Neural crest cell (in vitro differentiated cells): ENCODE measurements around the gene SVIL. TPM values are rescaled to one million over a fixed set of nuclear protein-coding genes. Genes with fewer than 3 reads are reported as not detected.

Source experiments
- DNase-seq: peaks from one replicate; pipeline ENCODE4 v3.0.0; 2021; ENCODE audit warnings: low read depth, mixed read lengths, low spot score
- H3K27ac Mint-ChIP-seq: one replicate; pipeline ENCODE4 v1.8.0; 2021; ENCODE audit warnings: mild to moderate bottlenecking, mixed read lengths; ENCODE audit not compliant: unreplicated experiment
- H3K27me3 Mint-ChIP-seq: 2 replicates; pipeline ENCODE4 v1.8.0; 2021; ENCODE audit warnings: low read depth, mild to moderate bottlenecking, mixed read lengths
- H3K36me3 Mint-ChIP-seq: 2 replicates; pipeline ENCODE4 v1.8.0; 2021; ENCODE audit warnings: low read depth, mild to moderate bottlenecking, mixed read lengths
- H3K4me1 Mint-ChIP-seq: 2 replicates; pipeline ENCODE4 v1.8.0; 2021; ENCODE audit warnings: mixed read lengths
- H3K4me3 Mint-ChIP-seq: one replicate; pipeline ENCODE4 v1.8.0; 2021; ENCODE audit warnings: mild to moderate bottlenecking, mixed read lengths
- H3K9me3 Mint-ChIP-seq: 2 replicates; pipeline ENCODE4 v1.8.0; 2021; ENCODE audit warnings: mixed read lengths
- total RNA-seq: library from RNA; stranded (reverse); gene quantifications from 2 replicates; pipeline ENCODE4 v1.2.1, GENCODE V29; 2021
- TF ChIP-seq, protein P1 (sequence below): fragments of 200-600 bp; sonication (generic); conservative IDR thresholded peaks from 2 replicates; pipeline ENCODE4 v1.5.0; 2021; ENCODE audit warnings: antibody characterized with exemption, mild to moderate bottlenecking

Gene SVIL
- total RNA-seq, 1 donor from 2014 or later = 57.5 TPM

GRCh38 chr10:29671968-29672367 is 37.2 kb upstream of the SVIL start:
- DNase-seq = no peak
- Mint-ChIP-seq H3K9me3 (peaks cover 16% of the 10 kb centered on the region), H3K4me1 (peaks cover 5% of the 10 kb centered on the region), H3K4me3 (no peak overlapping the region), H3K27ac (no peak overlapping the region), H3K36me3 (peaks cover 44% of the 10 kb centered on the region), H3K27me3 (no peaks in the 10 kb centered on the region)
- TF ChIP-seq, protein P1, sequence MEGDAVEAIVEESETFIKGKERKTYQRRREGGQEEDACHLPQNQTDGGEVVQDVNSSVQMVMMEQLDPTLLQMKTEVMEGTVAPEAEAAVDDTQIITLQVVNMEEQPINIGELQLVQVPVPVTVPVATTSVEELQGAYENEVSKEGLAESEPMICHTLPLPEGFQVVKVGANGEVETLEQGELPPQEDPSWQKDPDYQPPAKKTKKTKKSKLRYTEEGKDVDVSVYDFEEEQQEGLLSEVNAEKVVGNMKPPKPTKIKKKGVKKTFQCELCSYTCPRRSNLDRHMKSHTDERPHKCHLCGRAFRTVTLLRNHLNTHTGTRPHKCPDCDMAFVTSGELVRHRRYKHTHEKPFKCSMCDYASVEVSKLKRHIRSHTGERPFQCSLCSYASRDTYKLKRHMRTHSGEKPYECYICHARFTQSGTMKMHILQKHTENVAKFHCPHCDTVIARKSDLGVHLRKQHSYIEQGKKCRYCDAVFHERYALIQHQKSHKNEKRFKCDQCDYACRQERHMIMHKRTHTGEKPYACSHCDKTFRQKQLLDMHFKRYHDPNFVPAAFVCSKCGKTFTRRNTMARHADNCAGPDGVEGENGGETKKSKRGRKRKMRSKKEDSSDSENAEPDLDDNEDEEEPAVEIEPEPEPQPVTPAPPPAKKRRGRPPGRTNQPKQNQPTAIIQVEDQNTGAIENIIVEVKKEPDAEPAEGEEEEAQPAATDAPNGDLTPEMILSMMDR = no peak

GRCh38 chr10:29671228-29671780 is 36.5 kb upstream of the SVIL start:
- peaks cover 10% of the 10 kb centered on the region for H3K4me1 Mint-ChIP-seq
- TF ChIP-seq, protein P1 = no peak
- peaks cover 42% of the 10 kb centered on the region for H3K36me3 Mint-ChIP-seq
- no peak overlapping the region for H3K27ac Mint-ChIP-seq
- no peak for DNase-seq
- peaks cover 13% of the 10 kb centered on the region for H3K9me3 Mint-ChIP-seq
- H3K27me3 Mint-ChIP-seq = no peaks in the 10 kb centered on the region
- no peak overlapping the region for H3K4me3 Mint-ChIP-seq

GRCh38 chr10:29670761-29671160 is 36.0 kb upstream of the SVIL start:
- no peaks in the 10 kb centered on the region for H3K27me3 Mint-ChIP-seq
- H3K4me1 Mint-ChIP-seq = peaks cover 12% of the 10 kb centered on the region
- no peak for DNase-seq
- no peak overlapping the region for H3K4me3 Mint-ChIP-seq
- no peak overlapping the region for H3K27ac Mint-ChIP-seq
- H3K36me3 Mint-ChIP-seq = peaks cover 38% of the 10 kb centered on the region
- TF ChIP-seq, protein P1 = no peak
- peaks cover 8% of the 10 kb centered on the region for H3K9me3 Mint-ChIP-seq

- DNase-seq = no peak
- no peaks in the 10 kb centered on the region for H3K9me3 Mint-ChIP-seq
- no peaks in the 10 kb centered on the region for H3K27me3 Mint-ChIP-seq
- no peak overlapping the region for H3K4me3 Mint-ChIP-seq
- H3K36me3 Mint-ChIP-seq = peaks cover 25% of the 10 kb centered on the region
- peaks cover 12% of the 10 kb centered on the region for H3K4me1 Mint-ChIP-seq
- no peak overlapping the region for H3K27ac Mint-ChIP-seq
- TF ChIP-seq, protein P1 = no peak
Observed at GRCh38 chr10:29669149-29669548, 34.4 kb upstream of the SVIL start.

- Mint-ChIP-seq H3K4me1 (peaks cover 12% of the 10 kb centered on the region), H3K27ac (no peak overlapping the region)
- DNase-seq = no peak
Observed at GRCh38 chr10:29668628-29669027, 33.9 kb upstream of the SVIL start.

More at GRCh38 chr10:29668628-29669027, 33.9 kb upstream of the SVIL start:
- no peaks in the 10 kb centered on the region for H3K27me3 Mint-ChIP-seq
- no peaks in the 10 kb centered on the region for H3K9me3 Mint-ChIP-seq
- no peak overlapping the region for H3K4me3 Mint-ChIP-seq
- TF ChIP-seq, protein P1 = no peak
- H3K36me3 Mint-ChIP-seq = peaks cover 20% of the 10 kb centered on the region
